ENCODE data around the gene ADAMTSL1. TPM values are rescaled to one million over a fixed set of nuclear protein-coding genes. Genes with fewer than 3 reads are reported as not detected.

Gene ADAMTSL1
- total RNA-seq, 2 experiments from 2014 or later, result not detected

- no peak for DNase-seq
- Mint-ChIP-seq H3K9me3 (no peaks in the 10 kb centered on the region), H3K27me3 (no peaks in the 10 kb centered on the region), H3K4me3 (no peak overlapping the region), H3K4me1 (no peaks in the 10 kb centered on the region), H3K27ac (no peak overlapping the region), H3K36me3 (ENCODE audit: low read depth) (no peaks in the 10 kb centered on the region)
- ChIA-PET CTCF (no interaction called here), POLR2A (no interaction called here)
Measured at GRCh38 chr9:18706648-18707047, 232.7 kb downstream of the ADAMTSL1 start.

DNA sequence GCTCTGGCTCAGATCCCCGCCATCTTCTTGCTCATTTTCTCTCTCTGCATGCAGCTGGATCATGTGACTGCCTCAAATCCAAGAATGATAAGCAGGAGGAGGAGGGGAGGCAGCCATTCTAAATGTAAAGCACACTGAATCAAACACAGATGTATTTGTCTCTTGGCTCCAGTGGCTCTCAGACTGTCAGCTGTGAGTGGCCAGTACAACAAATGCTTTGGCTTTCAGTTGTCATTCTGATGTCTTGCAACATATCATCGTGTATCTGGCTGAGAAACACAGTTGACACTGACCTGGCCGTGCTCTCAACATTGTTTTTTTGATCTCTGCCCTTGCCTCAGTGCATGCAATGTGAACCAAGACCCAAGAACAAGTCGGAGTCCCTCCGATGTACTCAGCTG, 233.1 kb downstream of the ADAMTSL1 start:
- DNase-seq, result no peak
- Mint-ChIP-seq H3K9me3 (no peaks in the 10 kb centered on the region), H3K27me3 (no peaks in the 10 kb centered on the region), H3K27ac (no peak overlapping the region), H3K36me3 (ENCODE audit: low read depth) (no peaks in the 10 kb centered on the region), H3K4me3 (no peak overlapping the region), H3K4me1 (no peaks in the 10 kb centered on the region)
- ChIA-PET POLR2A (no interaction called here), CTCF (no interaction called here)

DNA sequence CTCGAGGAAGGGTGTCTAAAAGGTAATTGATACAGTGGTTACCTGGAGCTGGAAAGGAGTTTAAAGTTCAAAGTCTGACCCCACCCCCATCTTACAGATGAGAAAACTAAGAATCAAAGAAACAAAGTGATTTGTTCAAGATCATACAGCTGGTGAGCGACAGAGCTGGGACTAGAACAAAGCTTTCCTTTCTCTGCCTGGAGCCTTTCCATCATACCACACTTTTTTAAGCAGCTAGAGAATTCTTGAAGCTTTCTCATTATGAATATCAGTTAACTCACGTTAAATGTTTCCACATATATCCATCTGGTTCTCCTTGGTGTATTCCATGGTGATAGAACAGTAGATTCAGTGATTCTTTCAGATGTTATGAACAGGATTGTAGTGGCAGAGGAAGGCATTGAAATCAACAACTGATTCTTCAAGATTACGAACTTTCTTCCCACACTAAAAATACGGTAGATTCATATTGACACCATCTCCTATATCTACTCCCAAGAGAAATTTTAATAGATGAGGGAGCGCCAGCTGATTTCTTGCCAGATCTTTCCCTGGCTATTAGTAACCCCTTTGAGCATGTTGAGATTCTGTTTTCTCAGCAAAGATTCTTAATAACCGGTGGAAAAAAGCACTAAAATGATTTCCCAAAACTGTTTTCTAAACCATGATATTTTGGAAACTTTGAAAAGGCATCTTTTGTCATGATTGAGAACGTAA, 233.7 kb downstream of the ADAMTSL1 start:
- H3K9me3 Mint-ChIP-seq, result no peaks in the 10 kb centered on the region
- no peaks in the 10 kb centered on the region for H3K27me3 Mint-ChIP-seq
- H3K4me1 Mint-ChIP-seq, result no peaks in the 10 kb centered on the region
- DNase-seq, result no peak
- no peak overlapping the region for H3K4me3 Mint-ChIP-seq
- CTCF ChIA-PET, result no interaction called here
- POLR2A ChIA-PET, result no interaction called here
- no peaks in the 10 kb centered on the region for H3K36me3 Mint-ChIP-seq (ENCODE audit: low read depth)
- no peak overlapping the region for H3K27ac Mint-ChIP-seq

DNA sequence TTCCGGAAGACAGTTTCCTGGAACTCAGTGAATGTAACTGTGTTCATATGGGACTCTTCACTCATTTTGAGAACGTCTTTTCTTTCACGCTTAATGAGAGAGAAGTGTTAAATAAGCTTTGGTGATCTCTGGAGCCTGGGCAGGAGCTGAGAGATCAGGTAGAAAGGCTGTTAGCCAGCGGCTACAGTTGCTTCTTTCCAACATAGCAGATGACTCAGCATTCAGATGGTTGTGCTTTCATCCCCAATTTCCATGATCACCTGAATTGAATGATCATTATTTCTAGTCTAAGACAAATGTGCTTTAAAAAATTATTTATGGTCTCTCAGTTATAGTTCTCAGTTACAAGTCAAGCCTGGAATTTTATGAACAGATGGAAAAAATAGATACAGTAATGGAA, 234.5 kb downstream of the ADAMTSL1 start:
- H3K4me1 Mint-ChIP-seq, result no peaks in the 10 kb centered on the region
- POLR2A ChIA-PET, result no interaction called here
- no peak for DNase-seq
- no peaks in the 10 kb centered on the region for H3K9me3 Mint-ChIP-seq
- H3K27me3 Mint-ChIP-seq, result no peaks in the 10 kb centered on the region
- no peak overlapping the region for H3K27ac Mint-ChIP-seq
- CTCF ChIA-PET, result no interaction called here
- no peak overlapping the region for H3K4me3 Mint-ChIP-seq
- H3K36me3 Mint-ChIP-seq (ENCODE audit: low read depth), result no peaks in the 10 kb centered on the region

- H3K27me3 Mint-ChIP-seq, result no peaks in the 10 kb centered on the region
- ChIA-PET POLR2A (no interaction called here), CTCF (no interaction called here)
- H3K27ac Mint-ChIP-seq, result no peak overlapping the region
- DNase-seq, result no peak
- no peaks in the 10 kb centered on the region for H3K36me3 Mint-ChIP-seq (ENCODE audit: low read depth)
- no peak overlapping the region for H3K4me3 Mint-ChIP-seq
- H3K9me3 Mint-ChIP-seq, result no peaks in the 10 kb centered on the region
- H3K4me1 Mint-ChIP-seq, result no peaks in the 10 kb centered on the region
Measured at GRCh38 chr9:18710065-18710464, 236.1 kb downstream of the ADAMTSL1 start.

GRCh38 chr9:18717759-18718158, 243.8 kb downstream of the ADAMTSL1 start:
- no peaks in the 10 kb centered on the region for H3K27me3 Mint-ChIP-seq
- H3K4me1 Mint-ChIP-seq, result no peaks in the 10 kb centered on the region
- ChIA-PET POLR2A (no interaction called here), CTCF (no interaction called here)
- H3K27ac Mint-ChIP-seq, result no peak overlapping the region
- no peak overlapping the region for H3K4me3 Mint-ChIP-seq
- no peaks in the 10 kb centered on the region for H3K36me3 Mint-ChIP-seq (ENCODE audit: low read depth)
- H3K9me3 Mint-ChIP-seq, result no peaks in the 10 kb centered on the region
- DNase-seq, result no peak

GRCh38 chr9:18718393-18718792, 244.4 kb downstream of the ADAMTSL1 start:
- H3K9me3 Mint-ChIP-seq, result no peaks in the 10 kb centered on the region
- no peaks in the 10 kb centered on the region for H3K4me1 Mint-ChIP-seq
- no peak overlapping the region for H3K27ac Mint-ChIP-seq
- POLR2A ChIA-PET, result no interaction called here
- CTCF ChIA-PET, result no interaction called here
- H3K4me3 Mint-ChIP-seq, result no peak overlapping the region
- no peak for DNase-seq
- H3K36me3 Mint-ChIP-seq (ENCODE audit: low read depth), result no peaks in the 10 kb centered on the region
- no peaks in the 10 kb centered on the region for H3K27me3 Mint-ChIP-seq

DNA sequence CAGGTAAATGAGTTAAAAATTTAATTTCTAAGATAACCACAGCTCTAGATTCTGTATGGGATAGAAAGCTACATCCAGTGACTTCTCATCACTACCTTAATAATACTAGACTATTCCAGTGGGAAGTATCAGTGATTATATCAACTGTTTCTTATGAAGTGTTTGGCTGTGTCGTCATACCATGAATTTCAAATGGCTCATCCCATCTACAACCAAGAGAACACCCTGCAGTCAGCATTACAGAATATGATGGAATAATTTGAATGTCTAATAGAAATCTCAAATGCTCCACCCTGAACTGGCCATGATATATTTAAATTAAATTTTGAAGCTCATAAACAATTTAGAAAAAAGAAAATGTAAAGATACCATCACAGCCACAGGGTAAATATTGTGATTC, 245.0 kb downstream of the ADAMTSL1 start:
- DNase-seq, result no peak
- Mint-ChIP-seq H3K27me3 (no peaks in the 10 kb centered on the region), H3K9me3 (no peaks in the 10 kb centered on the region), H3K4me3 (no peak overlapping the region), H3K27ac (no peak overlapping the region), H3K4me1 (no peaks in the 10 kb centered on the region), H3K36me3 (ENCODE audit: low read depth) (no peaks in the 10 kb centered on the region)
- CTCF ChIA-PET, result no interaction called here
- POLR2A ChIA-PET, result no interaction called here

DNA sequence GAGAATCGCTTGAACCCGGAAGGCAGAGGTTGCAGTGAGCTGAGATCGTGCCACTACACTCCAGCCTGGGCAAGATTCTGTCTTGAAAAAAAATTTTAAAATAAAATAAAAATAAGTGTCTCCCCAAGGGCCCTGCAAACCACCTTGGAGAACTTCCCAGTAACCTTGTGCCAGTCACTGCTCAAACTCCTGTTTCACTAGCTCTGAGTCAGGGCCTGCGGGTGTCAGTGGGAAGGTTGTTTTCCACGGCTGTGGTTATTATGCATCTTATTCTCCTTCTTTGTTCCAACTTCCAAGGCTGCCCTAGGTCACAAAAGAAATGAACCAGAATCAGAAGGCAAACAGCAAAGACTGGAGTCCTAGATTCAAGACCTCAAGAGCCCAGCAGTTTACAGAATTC, 246.7 kb downstream of the ADAMTSL1 start:
- no peaks in the 10 kb centered on the region for H3K4me1 Mint-ChIP-seq
- H3K4me3 Mint-ChIP-seq, result no peak overlapping the region
- H3K27ac Mint-ChIP-seq, result no peak overlapping the region
- no peaks in the 10 kb centered on the region for H3K36me3 Mint-ChIP-seq (ENCODE audit: low read depth)
- no peaks in the 10 kb centered on the region for H3K9me3 Mint-ChIP-seq
- no peaks in the 10 kb centered on the region for H3K27me3 Mint-ChIP-seq
- CTCF ChIA-PET, result no interaction called here
- POLR2A ChIA-PET, result no interaction called here
- no peak for DNase-seq

- no peak overlapping the region for H3K27ac Mint-ChIP-seq
- no peak overlapping the region for H3K4me3 Mint-ChIP-seq
- H3K36me3 Mint-ChIP-seq (ENCODE audit: low read depth), result no peaks in the 10 kb centered on the region
- no peaks in the 10 kb centered on the region for H3K4me1 Mint-ChIP-seq
- H3K27me3 Mint-ChIP-seq, result peaks cover under 1% of the 10 kb centered on the region
- no peaks in the 10 kb centered on the region for H3K9me3 Mint-ChIP-seq
- POLR2A ChIA-PET, result no interaction called here
- CTCF ChIA-PET, result no interaction called here
- no peak for DNase-seq
Measured at GRCh38 chr9:18721267-18721994, 247.5 kb downstream of the ADAMTSL1 start.

DNA sequence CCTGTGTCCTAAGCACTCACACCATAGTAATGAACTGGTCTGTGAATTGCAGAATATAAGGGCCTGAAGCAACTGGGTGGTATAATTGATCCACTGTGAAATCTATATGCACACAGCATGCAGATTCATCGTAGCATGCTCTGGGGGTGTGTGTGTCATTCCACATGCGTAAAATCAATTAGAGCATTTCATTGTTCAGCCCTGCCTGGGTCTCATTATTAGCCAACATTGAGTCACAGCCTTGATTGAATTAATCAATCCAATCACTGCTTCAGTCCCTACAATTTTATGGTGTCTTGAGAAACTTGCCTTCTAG, 248.0 kb downstream of the ADAMTSL1 start:
- H3K4me1 Mint-ChIP-seq, result no peaks in the 10 kb centered on the region
- CTCF ChIA-PET, result no interaction called here
- no peak overlapping the region for H3K27ac Mint-ChIP-seq
- no peak for DNase-seq
- peaks cover 2% of the 10 kb centered on the region for H3K27me3 Mint-ChIP-seq
- POLR2A ChIA-PET, result no interaction called here
- no peaks in the 10 kb centered on the region for H3K9me3 Mint-ChIP-seq
- H3K4me3 Mint-ChIP-seq, result no peak overlapping the region
- no peaks in the 10 kb centered on the region for H3K36me3 Mint-ChIP-seq (ENCODE audit: low read depth)

DNA sequence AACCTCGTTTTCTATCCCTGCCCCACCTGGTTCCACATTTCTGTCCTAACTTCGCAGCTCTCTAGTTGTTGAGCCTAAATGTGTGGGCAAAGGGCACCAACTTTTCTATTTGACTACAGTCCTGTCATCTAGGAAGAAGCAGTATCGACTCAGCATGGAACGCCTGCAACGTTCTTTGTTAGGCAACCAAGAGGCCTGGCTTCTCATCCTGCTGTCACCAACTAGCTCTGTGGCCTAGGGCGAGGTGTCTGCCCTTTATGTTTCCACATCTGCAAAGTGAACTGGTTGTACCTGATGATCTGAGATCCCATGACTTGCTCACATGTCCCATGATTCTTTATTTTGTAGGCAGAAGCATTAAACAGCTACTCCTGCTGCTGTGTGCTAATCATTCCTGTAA, 248.9 kb downstream of the ADAMTSL1 start:
- ChIA-PET CTCF (no interaction called here), POLR2A (no interaction called here)
- Mint-ChIP-seq H3K9me3 (no peaks in the 10 kb centered on the region), H3K27me3 (peaks cover 2% of the 10 kb centered on the region), H3K4me1 (no peaks in the 10 kb centered on the region), H3K27ac (no peak overlapping the region), H3K36me3 (ENCODE audit: low read depth) (no peaks in the 10 kb centered on the region), H3K4me3 (no peak overlapping the region)
- no peak for DNase-seq

DNA sequence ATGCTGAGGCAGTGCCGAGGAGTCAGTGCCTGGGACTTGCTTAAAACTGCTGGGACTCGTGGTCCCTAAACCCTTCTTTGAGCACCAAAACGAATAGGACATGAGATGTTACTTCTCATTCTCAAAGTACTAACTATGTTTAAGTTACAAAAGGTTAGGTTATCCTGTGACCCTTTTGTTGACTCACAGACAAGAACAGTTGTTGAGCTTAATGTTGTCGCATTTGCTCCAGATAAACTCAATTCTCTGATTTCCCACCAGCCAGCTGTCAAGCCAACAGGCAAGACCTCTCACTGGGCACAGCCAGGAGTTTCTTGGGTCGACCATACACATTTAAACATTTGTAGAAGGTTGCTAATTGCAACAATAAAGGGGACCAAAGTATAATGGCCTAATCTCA, 249.4 kb downstream of the ADAMTSL1 start:
- Mint-ChIP-seq H3K27me3 (peaks cover 2% of the 10 kb centered on the region), H3K4me3 (no peak overlapping the region), H3K9me3 (no peaks in the 10 kb centered on the region), H3K36me3 (ENCODE audit: low read depth) (no peaks in the 10 kb centered on the region), H3K4me1 (no peaks in the 10 kb centered on the region), H3K27ac (no peak overlapping the region)
- DNase-seq, result no peak
- ChIA-PET POLR2A (no interaction called here), CTCF (no interaction called here)

GRCh38 chr9:18726546-18726945, 252.6 kb downstream of the ADAMTSL1 start:
- Mint-ChIP-seq H3K4me1 (no peaks in the 10 kb centered on the region), H3K36me3 (ENCODE audit: low read depth) (no peaks in the 10 kb centered on the region), H3K27me3 (peaks cover 2% of the 10 kb centered on the region), H3K4me3 (no peak overlapping the region), H3K9me3 (no peaks in the 10 kb centered on the region), H3K27ac (no peak overlapping the region)
- CTCF ChIA-PET, result no interaction called here
- POLR2A ChIA-PET, result no interaction called here
- DNase-seq, result no peak
